HepG2 (cell line): ENCODE results near the gene SUN5. TPM values are rescaled to one million over a fixed set of nuclear protein-coding genes. Genes with fewer than 3 reads are reported as not detected.

Experiments used
- CENPX ChIP-seq: sonication (generic); formaldehyde crosslinking; IDR thresholded peaks from 2 replicates; pipeline ENCODE4 v1.9.0; 2021; ENCODE audit warnings: mild to moderate bottlenecking, missing genetic modification reagents, moderate library complexity
- ETV5 ChIP-seq: IDR thresholded peaks from 2 replicates; pipeline ENCODE4 v1.6.1; 2018; ENCODE audit warnings: missing biosample characterization, missing genetic modification reagents, inconsistent platforms, borderline replicate concordance
- GLMP ChIP-seq: sonication (generic); formaldehyde crosslinking; IDR thresholded peaks from 2 replicates; pipeline ENCODE4 v1.9.0; 2021; ENCODE audit warnings: missing genetic modification reagents, mild to moderate bottlenecking, borderline replicate concordance
- IKZF4 ChIP-seq: sonication (generic); formaldehyde crosslinking; IDR thresholded peaks from 2 replicates; pipeline ENCODE4 v1.5.1; 2020; ENCODE audit warnings: borderline replicate concordance, mild to moderate bottlenecking, low read depth, missing genetic modification reagents; ENCODE audit errors: not compliant biosample characterization
- KAT8 ChIP-seq: IDR thresholded peaks from 2 replicates; pipeline ENCODE4 v1.6.1; 2016; ENCODE audit warnings: missing genetic modification reagents, missing compliant biosample characterization
- MBNL3 ChIP-seq: fragments of 250-450 bp; sonication (Bioruptor Pico); conservative IDR thresholded peaks from 2 replicates; pipeline ENCODE4 v1.8.0; 2022; ENCODE audit warnings: mild to moderate bottlenecking, inconsistent platforms
- MLX ChIP-seq: IDR thresholded peaks from 2 replicates; pipeline ENCODE4 v1.6.1; 2016
- MTERF4 ChIP-seq: sonication (generic); formaldehyde crosslinking; IDR thresholded peaks from 2 replicates; pipeline ENCODE4 v1.8.0; 2023; ENCODE audit warnings: mild to moderate bottlenecking, missing genetic modification reagents
- NBN ChIP-seq: fragments of 450-650 bp; conservative IDR thresholded peaks from 2 replicates; pipeline ENCODE4 v1.6.1; 2017
- RFX1 ChIP-seq: fragments of 450-650 bp; IDR thresholded peaks from 2 replicates; pipeline ENCODE4 v1.6.1; 2017
- TBX2 ChIP-seq: sonication (generic); formaldehyde crosslinking; IDR thresholded peaks from 2 replicates; pipeline ENCODE4 v1.5.0; 2020; ENCODE audit warnings: missing genetic modification reagents, mild to moderate bottlenecking, borderline replicate concordance
- THAP8 ChIP-seq: sonication (generic); formaldehyde crosslinking; IDR thresholded peaks from 2 replicates; pipeline ENCODE4 v1.5.1; 2020; ENCODE audit warnings: missing genetic modification reagents, mild to moderate bottlenecking, borderline replicate concordance
- YY1 ChIP-seq: IDR thresholded peaks from 2 replicates; pipeline ENCODE4 v1.6.1; 2011; ENCODE audit warnings: low read length, low read depth, moderate library complexity, mild to moderate bottlenecking; ENCODE audit not compliant: insufficient read depth, insufficient replicate concordance
- ZBTB20 ChIP-seq: sonication (generic); formaldehyde crosslinking; IDR thresholded peaks from 2 replicates; pipeline ENCODE4 v1.8.1; 2023; ENCODE audit warnings: missing genetic modification reagents, low read depth, mild to moderate bottlenecking, borderline replicate concordance
- ZBTB39 ChIP-seq: sonication (generic); formaldehyde crosslinking; IDR thresholded peaks from 2 replicates; pipeline ENCODE4 v1.5.0; 2020; ENCODE audit warnings: missing genetic modification reagents
- ZFP36L2 ChIP-seq: sonication (generic); formaldehyde crosslinking; IDR thresholded peaks from 2 replicates; pipeline ENCODE4 v1.4.0; 2020; ENCODE audit warnings: missing genetic modification reagents
- ZNF225 ChIP-seq: sonication (generic); formaldehyde crosslinking; IDR thresholded peaks from 2 replicates; pipeline ENCODE4 v1.4.0; 2020; ENCODE audit warnings: mild to moderate bottlenecking, missing genetic modification reagents
- ZNF367 ChIP-seq: sonication (generic); formaldehyde crosslinking; IDR thresholded peaks from 2 replicates; pipeline ENCODE4 v1.4.0; 2020; ENCODE audit warnings: missing genetic modification reagents, borderline replicate concordance
- ZNF563 ChIP-seq: sonication (generic); formaldehyde crosslinking; IDR thresholded peaks from 2 replicates; pipeline ENCODE4 v1.8.0; 2022; ENCODE audit warnings: mild to moderate bottlenecking, moderate library complexity, missing genetic modification reagents
- ZNF788 ChIP-seq: sonication (generic); formaldehyde crosslinking; IDR thresholded peaks from 2 replicates; pipeline ENCODE4 v1.5.0; 2020; ENCODE audit warnings: mild to moderate bottlenecking, missing genetic modification reagents, borderline replicate concordance
- ZNF841 ChIP-seq: sonication (generic); formaldehyde crosslinking; IDR thresholded peaks from 2 replicates; pipeline ENCODE4 v1.8.1; 2023; ENCODE audit warnings: missing genetic modification reagents, borderline replicate concordance
- ZNF850 ChIP-seq: sonication (generic); formaldehyde crosslinking; conservative IDR thresholded peaks from 2 replicates; pipeline ENCODE4 v1.9.0; 2021; ENCODE audit warnings: mild to moderate bottlenecking, missing genetic modification reagents
- ZSCAN21 ChIP-seq: sonication (generic); formaldehyde crosslinking; IDR thresholded peaks from 2 replicates; pipeline ENCODE4 v1.8.0; 2022; ENCODE audit warnings: mild to moderate bottlenecking, missing genetic modification reagents, moderate library complexity, borderline replicate concordance
- polyA plus RNA-seq, 8 experiments: library from polyadenylated mRNA; depleted of rRNA in 3 of 8; stranded (reverse) in 7 of 8; unstranded in 1 of 8; fragments of >200 nt; fragmentation: Illumina TruSeq in 4 of 8; extraction: Trizol in 4 of 8; gene quantifications; 2 replicates each; pipeline versions ENCODE4 v1.2.1 to v1.2.3, GENCODE V29; 2011 to 2016; ENCODE audit warnings: low read depth in 4 of 8, missing spikeins in 1 of 8, mixed read lengths in 1 of 8; ENCODE audit not compliant: insufficient read depth in 1 of 8
- total RNA-seq, 5 experiments: library from RNA; depleted of rRNA; stranded (reverse); fragments of >200 nt; fragmentation: Illumina TruSeq; extraction: Trizol; gene quantifications; 2 replicates each; pipeline ENCODE4 v1.2.3, GENCODE V29; 2016; ENCODE audit warnings: low read depth in 1 of 5

The SUN5 gene
- total and polyA plus RNA-seq, 2 of the 13 experiments (the other 11 are each of a cell fraction or from before 2014, with no cell fraction given), result not detected

GRCh38 chr20:33007376-33008335 lies 3.4 kb upstream of the SUN5 start, which contains the start of gene BPIFB2 (continued):
- TF ChIP-seq MTERF4 (CRISPR knock-in tag), result no peak
- no peak for TF ChIP-seq GLMP
- TF ChIP-seq YY1, result peak; percentile 84
- TF ChIP-seq IKZF4 (CRISPR knock-in tag), result no peak
- TF ChIP-seq ZNF850 (CRISPR knock-in tag), result peak; percentile 90; the same call in 1 of the 2 replicates
- TF ChIP-seq ZNF788, result peak; percentile 95
- TF ChIP-seq CENPX, result no peak
- peak; percentile 86 for TF ChIP-seq ZBTB20 (CRISPR knock-in tag)
- no peak for TF ChIP-seq RFX1
- TF ChIP-seq ZBTB39 (CRISPR knock-in tag), result no peak
- no peak for TF ChIP-seq ZNF841 (CRISPR knock-in tag)
- TF ChIP-seq KAT8 (CRISPR knock-in tag), result peak; percentile 68
- no peak for TF ChIP-seq NBN
- peak; percentile 98 for TF ChIP-seq TBX2 (CRISPR knock-in tag)
- TF ChIP-seq ZNF225, result peak; percentile 5; the same call in 1 of the 2 replicates
- TF ChIP-seq ZFP36L2, result no peak; the same call in 1 of the 2 replicates
- no peak for TF ChIP-seq MBNL3
- peak; percentile 65 for TF ChIP-seq ZSCAN21 (CRISPR knock-in tag)
- peak; percentile 21; the same call in 1 of the 2 replicates for TF ChIP-seq THAP8 (CRISPR knock-in tag)
- peak; percentile 86; the same call in 1 of the 2 replicates for TF ChIP-seq MLX (CRISPR knock-in tag)
- peak; percentile 89; the same call in 1 of the 2 replicates for TF ChIP-seq ETV5
- no peak for TF ChIP-seq ZNF367 (CRISPR knock-in tag)
- TF ChIP-seq ZNF563 (CRISPR knock-in tag), result no peak; the same call in 1 of the 2 replicates
